ENCODE results near the gene PSMD1. TPM values are rescaled to one million over a fixed set of nuclear protein-coding genes. Genes with fewer than 3 reads are reported as not detected.
"Not testable (repeated sequence)": the region's sequence is repeated elsewhere in the genome, so short reads cannot be mapped to it uniquely, and the experiment has no call there.

PSMD1 gene
- total RNA-seq, 1 experiment from 2014 or later: 164 TPM

- Histone ChIP-seq H3K4me1 (replicated peaks) (peaks cover 46% of the 10 kb centered on the region), H3K9me3 (replicated peaks) (no peaks in the 10 kb centered on the region), H3K36me3 (peaks cover 10% of the 10 kb centered on the region; the same call in 1 of the 2 replicates), H3K27me3 (replicated peaks) (no peaks in the 10 kb centered on the region), H3K27ac (no peak overlapping the region), H3K4me3 (no peak overlapping the region)
- DNase-seq (ENCODE audit: low read depth in 1 of 2, low spot score in 2 of 2): no peak
Observed at GRCh38 chr2:231126123-231126522, 69.5 kb downstream of the PSMD1 start.

- Histone ChIP-seq H3K27me3 (replicated peaks) (no peaks in the 10 kb centered on the region), H3K4me3 (no peak overlapping the region), H3K9me3 (replicated peaks) (no peaks in the 10 kb centered on the region), H3K27ac (no peak overlapping the region), H3K36me3 (peaks cover 10% of the 10 kb centered on the region; the same call in 1 of the 2 replicates), H3K4me1 (replicated peaks) (peaks cover 55% of the 10 kb centered on the region)
- DNase-seq (ENCODE audit: low read depth in 1 of 2, low spot score in 2 of 2): no peak
Observed at GRCh38 chr2:231127480-231127879, 70.8 kb downstream of the PSMD1 start.

GRCh38 chr2:231127936-231128335 lies 71.3 kb downstream of the PSMD1 start:
- Histone ChIP-seq H3K4me1 (replicated peaks) (peaks cover 56% of the 10 kb centered on the region), H3K9me3 (replicated peaks) (no peaks in the 10 kb centered on the region), H3K36me3 (peaks cover 10% of the 10 kb centered on the region; the same call in 1 of the 2 replicates), H3K27me3 (replicated peaks) (no peaks in the 10 kb centered on the region), H3K4me3 (no peak overlapping the region), H3K27ac (no peak overlapping the region)
- no peak for DNase-seq (ENCODE audit: low read depth in 1 of 2, low spot score in 2 of 2)

GRCh38 chr2:231128541-231128940 lies 71.9 kb downstream of the PSMD1 start:
- Histone ChIP-seq H3K4me1 (replicated peaks) (peaks cover 53% of the 10 kb centered on the region), H3K9me3 (replicated peaks) (no peaks in the 10 kb centered on the region), H3K4me3 (no peak overlapping the region), H3K36me3 (peaks cover 10% of the 10 kb centered on the region; the same call in 1 of the 2 replicates), H3K27me3 (replicated peaks) (no peaks in the 10 kb centered on the region), H3K27ac (no peak overlapping the region)
- no peak for DNase-seq (ENCODE audit: low read depth in 1 of 2, low spot score in 2 of 2)

GRCh38 chr2:231129216-231129615 lies 72.5 kb downstream of the PSMD1 start:
- Histone ChIP-seq H3K36me3 (peaks cover 10% of the 10 kb centered on the region; the same call in 1 of the 2 replicates), H3K9me3 (replicated peaks) (no peaks in the 10 kb centered on the region)

GRCh38 chr2:231130336-231131056 lies 73.8 kb downstream of the PSMD1 start:
- no peak for DNase-seq (ENCODE audit: low read depth in 1 of 2, low spot score in 2 of 2)
- no peak overlapping the region for H3K4me3 ChIP-seq
- peaks cover 4% of the 10 kb centered on the region; the same call in 1 of the 2 replicates for H3K36me3 ChIP-seq
- peaks cover 37% of the 10 kb centered on the region for H3K4me1 ChIP-seq (replicated peaks)
- peak overlapping the region; percentile 44; the same call in 1 of the 2 replicates for H3K27ac ChIP-seq
- no peaks in the 10 kb centered on the region for H3K27me3 ChIP-seq (replicated peaks)
- H3K9me3 ChIP-seq (replicated peaks): no peaks in the 10 kb centered on the region

More at GRCh38 chr2:231129216-231129615, 72.5 kb downstream of the PSMD1 start:
- no peak for DNase-seq (ENCODE audit: low read depth in 1 of 2, low spot score in 2 of 2)
- H3K27ac ChIP-seq: peak overlapping the region; percentile 8; the same call in 1 of the 2 replicates
- H3K4me3 ChIP-seq: no peak overlapping the region
- H3K4me1 ChIP-seq (replicated peaks): peaks cover 46% of the 10 kb centered on the region
- H3K27me3 ChIP-seq (replicated peaks): no peaks in the 10 kb centered on the region

- Histone ChIP-seq H3K36me3 (peaks cover 5% of the 10 kb centered on the region), H3K4me1 (replicated peaks) (peaks cover 37% of the 10 kb centered on the region), H3K4me3 (no peak overlapping the region), H3K27ac (peak overlapping the region; percentile 43; the same call in 1 of the 2 replicates), H3K27me3 (replicated peaks) (no peaks in the 10 kb centered on the region), H3K9me3 (replicated peaks) (no peaks in the 10 kb centered on the region)
- DNase-seq (ENCODE audit: low read depth in 1 of 2, low spot score in 2 of 2): peak in 1 of 2 experiments; percentile 34
Observed at GRCh38 chr2:231132129-231132528, 75.5 kb downstream of the PSMD1 start.

GRCh38 chr2:231133365-231134099 lies 76.9 kb downstream of the PSMD1 start:
- Histone ChIP-seq H3K4me1 (replicated peaks) (peaks cover 37% of the 10 kb centered on the region), H3K36me3 (peaks cover 13% of the 10 kb centered on the region), H3K27ac (no peak overlapping the region), H3K9me3 (replicated peaks) (no peaks in the 10 kb centered on the region), H3K4me3 (no peak overlapping the region), H3K27me3 (replicated peaks) (no peaks in the 10 kb centered on the region)
- no peak for DNase-seq (ENCODE audit: low read depth in 1 of 2, low spot score in 2 of 2)

GRCh38 chr2:231134910-231135655 lies 78.4 kb downstream of the PSMD1 start:
- Histone ChIP-seq H3K9me3 (replicated peaks) (no peaks in the 10 kb centered on the region), H3K4me3 (no peak overlapping the region), H3K27ac (no peak overlapping the region), H3K4me1 (replicated peaks) (peaks cover 29% of the 10 kb centered on the region), H3K27me3 (replicated peaks) (no peaks in the 10 kb centered on the region), H3K36me3 (peaks cover 20% of the 10 kb centered on the region)
- no peak for DNase-seq (ENCODE audit: low read depth in 1 of 2, low spot score in 2 of 2)

GRCh38 chr2:231138699-231139098 lies 82.0 kb downstream of the PSMD1 start:
- DNase-seq (ENCODE audit: low read depth in 1 of 2, low spot score in 2 of 2): no peak

GRCh38 chr2:231139796-231140195 lies 83.1 kb downstream of the PSMD1 start:
- Histone ChIP-seq H3K4me3 (no peak overlapping the region), H3K4me1 (replicated peaks) (0 out of 2 replicates have a peak, but pooled peaks cover 3% of the 10 kb centered on the region), H3K9me3 (replicated peaks) (no peaks in the 10 kb centered on the region), H3K36me3 (peaks cover 33% of the 10 kb centered on the region), H3K27ac (no peak overlapping the region), H3K27me3 (replicated peaks) (no peaks in the 10 kb centered on the region)
- DNase-seq (ENCODE audit: low read depth in 1 of 2, low spot score in 2 of 2): no peak

More at GRCh38 chr2:231138699-231139098, 82.0 kb downstream of the PSMD1 start:
- no peak overlapping the region for H3K4me3 ChIP-seq
- H3K9me3 ChIP-seq (replicated peaks): no peaks in the 10 kb centered on the region
- no peaks in the 10 kb centered on the region for H3K27me3 ChIP-seq (replicated peaks)
- 0 out of 2 replicates have a peak, but pooled peaks cover 3% of the 10 kb centered on the region for H3K4me1 ChIP-seq (replicated peaks)
- peaks cover 30% of the 10 kb centered on the region for H3K36me3 ChIP-seq
- no peak overlapping the region for H3K27ac ChIP-seq

- not testable (repeated sequence) for H3K27ac ChIP-seq; H3K4me1 ChIP-seq (replicated peaks); H3K27me3 ChIP-seq (replicated peaks); H3K9me3 ChIP-seq (replicated peaks); DNase-seq (ENCODE audit: low read depth in 1 of 2, low spot score in 2 of 2); H3K4me3 ChIP-seq
- H3K36me3 ChIP-seq: peaks cover 39% of the 10 kb centered on the region
Observed at GRCh38 chr2:231140808-231141207, 84.1 kb downstream of the PSMD1 start.

- peaks cover 57% of the 10 kb centered on the region for H3K36me3 ChIP-seq
- H3K4me1 ChIP-seq (replicated peaks): no peaks in the 10 kb centered on the region
- no peaks in the 10 kb centered on the region for H3K27me3 ChIP-seq (replicated peaks)
- no peaks in the 10 kb centered on the region; the same call in 1 of the 2 replicates for H3K9me3 ChIP-seq (replicated peaks)
- H3K4me3 ChIP-seq: no peak overlapping the region
- no peak overlapping the region for H3K27ac ChIP-seq
- DNase-seq (ENCODE audit: low read depth in 1 of 2, low spot score in 2 of 2): no peak
Observed at GRCh38 chr2:231144896-231145295, 88.2 kb downstream of the PSMD1 start.

Measured in SJSA1 (cell line).